ENCODE data around the gene PRUNE1.

The PRUNE1 gene, protein sequence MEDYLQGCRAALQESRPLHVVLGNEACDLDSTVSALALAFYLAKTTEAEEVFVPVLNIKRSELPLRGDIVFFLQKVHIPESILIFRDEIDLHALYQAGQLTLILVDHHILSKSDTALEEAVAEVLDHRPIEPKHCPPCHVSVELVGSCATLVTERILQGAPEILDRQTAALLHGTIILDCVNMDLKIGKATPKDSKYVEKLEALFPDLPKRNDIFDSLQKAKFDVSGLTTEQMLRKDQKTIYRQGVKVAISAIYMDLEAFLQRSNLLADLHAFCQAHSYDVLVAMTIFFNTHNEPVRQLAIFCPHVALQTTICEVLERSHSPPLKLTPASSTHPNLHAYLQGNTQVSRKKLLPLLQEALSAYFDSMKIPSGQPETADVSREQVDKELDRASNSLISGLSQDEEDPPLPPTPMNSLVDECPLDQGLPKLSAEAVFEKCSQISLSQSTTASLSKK

DNA sequence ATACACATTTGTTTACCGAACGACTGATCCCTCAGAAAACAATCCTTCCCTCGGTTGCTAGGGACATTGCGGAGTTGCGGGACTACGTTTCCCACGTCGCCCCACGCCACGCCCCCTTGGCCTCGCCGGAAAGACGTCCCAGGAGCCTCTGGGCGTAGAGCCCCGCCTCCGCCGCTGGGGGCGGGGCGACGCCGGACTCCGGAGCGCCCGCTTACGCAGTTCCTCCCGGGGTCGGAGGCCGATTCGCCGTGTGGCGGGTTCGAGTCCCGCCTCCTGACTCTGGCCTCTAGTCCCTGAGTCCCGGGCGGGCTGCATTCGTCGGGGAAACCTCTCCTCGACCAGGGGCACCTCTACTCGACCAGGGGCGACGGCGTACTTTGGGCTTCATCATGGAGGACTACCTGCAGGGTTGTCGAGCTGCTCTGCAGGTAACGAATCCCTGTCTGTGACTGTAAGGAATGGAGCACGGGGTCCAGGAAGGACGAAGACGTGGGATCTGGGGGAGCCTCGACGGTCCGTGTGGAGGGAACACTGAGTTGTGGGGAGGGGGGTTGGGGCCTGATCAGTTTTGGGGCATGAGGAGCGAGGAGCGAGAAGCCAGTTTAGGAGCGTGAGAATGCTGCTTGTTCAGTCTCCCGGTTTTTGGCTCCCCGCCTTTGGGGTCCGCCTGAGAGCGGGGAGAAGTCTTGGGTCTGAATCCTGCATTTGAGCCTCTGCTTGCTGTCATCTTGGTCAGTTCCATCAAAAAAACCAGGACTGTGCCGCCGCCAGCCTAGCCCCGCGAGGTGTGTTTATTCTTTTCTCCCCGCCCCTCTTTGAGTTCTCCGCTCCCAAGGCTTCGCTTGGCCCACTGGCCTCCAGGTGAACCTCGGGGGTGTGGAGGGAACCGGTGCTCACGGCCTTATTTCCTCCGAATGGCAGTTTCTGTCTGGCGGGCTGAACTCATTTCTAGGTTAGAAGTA is at the start of gene PRUNE1:
PRUNE1 (plus strand) TSS at position 206 of the 962 bp plus-strand sequence; CDS start at position 390, 184 bp downstream.
- DNase-seq (ENCODE audit: low spot score), result peak; percentile 98
- Histone ChIP-seq H3K4me3 (peak within 1 kb of the TSS; percentile 91), H3K27ac (peak within 1 kb of the TSS; percentile 64 to 94)
- TF ChIP-seq, protein P1, sequence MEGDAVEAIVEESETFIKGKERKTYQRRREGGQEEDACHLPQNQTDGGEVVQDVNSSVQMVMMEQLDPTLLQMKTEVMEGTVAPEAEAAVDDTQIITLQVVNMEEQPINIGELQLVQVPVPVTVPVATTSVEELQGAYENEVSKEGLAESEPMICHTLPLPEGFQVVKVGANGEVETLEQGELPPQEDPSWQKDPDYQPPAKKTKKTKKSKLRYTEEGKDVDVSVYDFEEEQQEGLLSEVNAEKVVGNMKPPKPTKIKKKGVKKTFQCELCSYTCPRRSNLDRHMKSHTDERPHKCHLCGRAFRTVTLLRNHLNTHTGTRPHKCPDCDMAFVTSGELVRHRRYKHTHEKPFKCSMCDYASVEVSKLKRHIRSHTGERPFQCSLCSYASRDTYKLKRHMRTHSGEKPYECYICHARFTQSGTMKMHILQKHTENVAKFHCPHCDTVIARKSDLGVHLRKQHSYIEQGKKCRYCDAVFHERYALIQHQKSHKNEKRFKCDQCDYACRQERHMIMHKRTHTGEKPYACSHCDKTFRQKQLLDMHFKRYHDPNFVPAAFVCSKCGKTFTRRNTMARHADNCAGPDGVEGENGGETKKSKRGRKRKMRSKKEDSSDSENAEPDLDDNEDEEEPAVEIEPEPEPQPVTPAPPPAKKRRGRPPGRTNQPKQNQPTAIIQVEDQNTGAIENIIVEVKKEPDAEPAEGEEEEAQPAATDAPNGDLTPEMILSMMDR (IDR thresholded peaks at IDR 0.05), result no peak

DNA sequence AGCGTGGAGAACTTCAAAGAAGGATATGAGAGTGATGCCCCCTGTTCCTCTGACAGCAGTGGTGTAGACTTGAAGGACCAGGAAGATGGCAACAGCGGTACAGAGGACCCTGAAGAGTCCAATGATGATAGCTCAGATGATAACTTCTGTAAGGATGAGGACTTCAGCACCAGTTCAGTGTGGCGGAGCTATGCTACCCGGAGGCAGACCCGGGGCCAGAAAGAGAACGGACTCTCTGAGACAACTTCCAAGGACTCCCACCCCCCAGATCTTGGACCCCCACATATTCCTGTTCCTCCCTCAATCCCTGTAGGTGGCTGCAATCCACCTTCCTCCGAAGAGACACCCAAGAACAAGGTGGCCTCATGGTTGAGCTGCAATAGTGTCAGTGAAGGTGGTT is 47.6 kb upstream of the PRUNE1 start:
- TF ChIP-seq, protein P1 (IDR thresholded peaks at IDR 0.05), result no peak
- H3K27ac ChIP-seq, result no peak overlapping the region
- DNase-seq (ENCODE audit: low spot score), result no peak
- no peak overlapping the region for H3K4me3 ChIP-seq

DNA sequence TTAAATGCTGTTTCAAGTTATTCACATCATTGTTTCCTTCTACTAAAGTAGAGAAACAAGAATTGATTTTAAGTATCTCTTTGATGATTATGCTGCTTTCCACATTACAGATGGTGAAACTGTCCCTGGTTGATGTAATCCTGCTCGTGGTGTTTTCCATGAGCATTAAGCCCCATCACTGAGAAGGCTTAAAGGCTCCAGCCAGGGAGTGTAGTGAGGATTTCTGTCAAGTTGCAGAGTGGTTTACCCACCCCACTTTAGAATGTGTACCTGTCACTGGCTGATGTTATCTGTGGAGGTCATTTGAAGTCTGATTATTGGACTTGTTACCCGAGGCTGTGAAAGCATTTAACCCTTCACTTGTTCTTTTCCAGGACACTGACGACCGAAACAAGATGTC is 46.5 kb upstream of the PRUNE1 start:
- no peak overlapping the region for H3K27ac ChIP-seq
- no peak overlapping the region for H3K4me3 ChIP-seq
- DNase-seq (ENCODE audit: low spot score), result no peak

DNA sequence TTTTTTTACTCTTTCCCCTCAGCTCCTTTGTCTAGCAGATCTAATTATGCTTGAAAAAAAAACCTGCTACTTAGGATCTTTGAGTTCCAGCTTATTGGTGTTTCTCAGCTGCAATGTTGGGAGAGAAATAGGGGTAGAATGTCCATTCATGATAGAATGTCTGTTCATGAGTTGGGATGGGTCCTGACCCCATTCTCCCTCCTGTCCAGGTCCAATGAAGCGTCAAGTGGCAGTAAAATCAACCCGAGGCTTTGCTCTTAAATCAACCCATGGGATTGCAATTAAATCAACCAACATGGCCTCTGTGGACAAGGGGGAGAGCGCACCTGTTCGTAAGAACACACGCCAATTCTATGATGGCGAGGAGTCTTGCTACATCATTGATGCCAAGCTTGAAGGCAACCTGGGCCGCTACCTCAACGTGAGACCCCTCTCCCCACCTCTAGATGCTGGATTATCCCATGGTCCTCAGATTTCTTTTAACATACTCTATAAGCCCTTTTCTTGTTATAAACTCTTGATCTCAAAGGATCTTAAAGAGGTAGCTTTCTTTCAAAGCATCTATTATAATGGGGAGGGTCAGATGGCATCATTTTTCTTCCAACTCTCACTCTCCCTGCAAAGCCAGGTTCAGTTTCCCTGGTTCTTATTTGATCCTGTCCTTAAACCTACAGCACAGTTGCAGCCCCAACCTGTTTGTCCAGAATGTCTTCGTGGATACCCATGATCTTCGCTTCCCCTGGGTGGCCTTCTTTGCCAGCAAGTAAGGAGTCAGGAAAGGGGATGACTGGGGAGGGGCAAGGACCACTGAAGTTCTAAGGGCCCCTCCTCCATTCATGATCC is 44.7 kb upstream of the PRUNE1 start:
- TF ChIP-seq, protein P1 (IDR thresholded peaks at IDR 0.05), result no peak
- no peak for DNase-seq (ENCODE audit: low spot score)
- Histone ChIP-seq H3K27ac (no peak overlapping the region), H3K4me3 (no peak overlapping the region)

More for the DNA sequence above, 46.5 kb upstream of the PRUNE1 start:
- TF ChIP-seq, protein P1 (IDR thresholded peaks at IDR 0.05), result no peak

DNA sequence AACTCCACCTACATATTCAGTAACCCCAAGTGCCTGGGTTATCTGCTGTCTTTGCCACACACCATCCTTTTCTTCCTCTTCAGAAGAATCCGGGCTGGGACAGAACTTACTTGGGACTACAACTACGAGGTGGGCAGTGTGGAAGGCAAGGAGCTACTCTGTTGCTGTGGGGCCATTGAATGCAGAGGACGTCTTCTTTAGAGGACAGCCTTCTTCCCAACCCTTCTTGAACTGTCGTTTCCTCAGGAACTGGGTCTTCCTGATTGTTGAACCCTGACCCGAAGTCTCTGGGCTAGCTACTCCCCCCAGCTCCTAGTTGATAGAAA is 44.1 kb upstream of the PRUNE1 start:
- no peak for DNase-seq (ENCODE audit: low spot score)
- Histone ChIP-seq H3K27ac (no peak overlapping the region), H3K4me3 (no peak overlapping the region)
- TF ChIP-seq, protein P1 (IDR thresholded peaks at IDR 0.05), result no peak

DNA sequence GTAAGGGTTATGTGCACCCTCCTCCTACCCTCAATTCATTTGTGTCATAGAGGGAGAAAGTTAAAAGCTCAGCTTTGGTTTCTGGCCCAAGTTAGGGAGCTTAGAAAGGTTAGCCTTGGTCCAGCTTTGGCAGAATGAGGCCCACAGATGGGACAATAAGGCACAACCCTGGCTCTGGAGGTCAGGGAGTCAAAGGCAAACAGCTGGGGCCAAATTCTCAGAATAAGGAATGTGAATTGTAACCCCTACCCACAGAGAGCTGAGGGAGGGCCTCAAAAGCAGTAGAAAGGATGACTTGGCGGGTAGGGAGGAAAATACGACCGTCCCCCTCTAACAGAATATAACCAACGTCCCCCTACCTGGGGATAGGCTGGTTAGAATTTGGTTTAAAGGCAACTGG is 42.6 kb upstream of the PRUNE1 start:
- TF ChIP-seq, protein P1 (IDR thresholded peaks at IDR 0.05), result no peak
- Histone ChIP-seq H3K27ac (peak overlapping the region in 1 of 2 donors; percentile 0), H3K4me3 (no peak overlapping the region)
- no peak for DNase-seq (ENCODE audit: low spot score)

Measured in coronary artery (tissue), 2 donors.